ENCODE results near the gene POLR3GL. TPM values are rescaled to one million over a fixed set of nuclear protein-coding genes. Genes with fewer than 3 reads are reported as not detected.

POLR3GL gene
- total RNA-seq, 1 donor from 2014 or later = 22.9 TPM

GRCh38 chr1:145985129-145985501, 20.6 kb downstream of the POLR3GL start:
- H3K9me3 ChIP-seq = no peaks in the 10 kb centered on the region
- intact Hi-C loops (cut with DNase I) = no loop called here
- peak overlapping the region; percentile 12 to 19 for H3K4me3 ChIP-seq
- DNase-seq (ENCODE audit: low spot score in 2 of 2) = peak in 1 of 2 donors; percentile 64
- H3K27me3 ChIP-seq = no peaks in the 10 kb centered on the region
- H3K36me3 ChIP-seq = no peaks in the 10 kb centered on the region
- peak overlapping the region; percentile 90 to 98 for H3K27ac ChIP-seq
- no peak for TF ChIP-seq CTCF (IDR thresholded peaks at IDR 0.05)
- peaks cover 24 to 56% of the 10 kb centered on the region in 2 donors for H3K4me1 ChIP-seq

- intact Hi-C loops (cut with DNase I) = loop anchor here (1.0 kb wide), 1 partner anchor 11 kb away; the partner anchor contains the start of gene TXNIP
- TF ChIP-seq CTCF (IDR thresholded peaks at IDR 0.05) = no peak
- no peaks in the 10 kb centered on the region for H3K36me3 ChIP-seq
- H3K27ac ChIP-seq = peak overlapping the region; percentile 90 to 98
- peaks cover 21 to 49% of the 10 kb centered on the region in 2 donors for H3K4me1 ChIP-seq
- H3K27me3 ChIP-seq = no peaks in the 10 kb centered on the region
- H3K4me3 ChIP-seq = peak overlapping the region; percentile 12 to 19
- peak in 1 of 2 donors; percentile 70 for DNase-seq (ENCODE audit: low spot score in 2 of 2)
- no peaks in the 10 kb centered on the region for H3K9me3 ChIP-seq
These were observed 21.3 kb downstream of the POLR3GL start for GRCh38 chr1:145985502-145986439.

- Histone ChIP-seq H3K4me1 (peaks cover 18 to 43% of the 10 kb centered on the region in 2 donors), H3K36me3 (no peaks in the 10 kb centered on the region), H3K27ac (peak overlapping the region; percentile 90 to 98), H3K4me3 (no peak overlapping the region), H3K9me3 (no peaks in the 10 kb centered on the region), H3K27me3 (no peaks in the 10 kb centered on the region)
- peak in 1 of 2 donors; percentile 52 for DNase-seq (ENCODE audit: low spot score in 2 of 2)
- intact Hi-C loops (cut with DNase I) = loop anchor here (1.0 kb wide), 1 partner anchor 10 kb away; the partner anchor contains the start of gene TXNIP
- TF ChIP-seq CTCF (IDR thresholded peaks at IDR 0.05) = no peak
These were observed 22.1 kb downstream of the POLR3GL start for GRCh38 chr1:145986551-145986950.

GRCh38 chr1:145987926-145988325, 23.4 kb downstream of the POLR3GL start:
- no peak overlapping the region for H3K4me3 ChIP-seq
- no peak for TF ChIP-seq CTCF (IDR thresholded peaks at IDR 0.05)
- peaks cover 5 to 11% of the 10 kb centered on the region in 2 donors for H3K36me3 ChIP-seq
- H3K27ac ChIP-seq = peak overlapping the region; percentile 17 to 38
- intact Hi-C loops (cut with DNase I) = no loop called here
- no peaks in the 10 kb centered on the region for H3K27me3 ChIP-seq
- H3K9me3 ChIP-seq = no peaks in the 10 kb centered on the region
- peaks cover 13 to 39% of the 10 kb centered on the region in 2 donors for H3K4me1 ChIP-seq
- peak in 1 of 2 donors; percentile 48 for DNase-seq (ENCODE audit: low spot score in 2 of 2)

- Histone ChIP-seq H3K4me3 (no peak overlapping the region), H3K27me3 (no peaks in the 10 kb centered on the region), H3K36me3 (peaks cover 14 to 20% of the 10 kb centered on the region in 2 donors), H3K4me1 (peaks cover 7 to 36% of the 10 kb centered on the region in 2 donors), H3K27ac (peak overlapping the region; percentile 17 to 42), H3K9me3 (no peaks in the 10 kb centered on the region)
- TF ChIP-seq CTCF (IDR thresholded peaks at IDR 0.05) = no peak
- DNase-seq (ENCODE audit: low spot score in 2 of 2) = peak in 1 of 2 donors; percentile 53
- intact Hi-C loops (cut with DNase I) = no loop called here
These were observed 24.3 kb downstream of the POLR3GL start for GRCh38 chr1:145988773-145989172.
